ENCODE results near the gene ALDH1A1.
"Not testable (repeated sequence)": the region's sequence is repeated elsewhere in the genome, so short reads cannot be mapped to it uniquely, and the experiment has no call there.

ALDH1A1 gene

DNA sequence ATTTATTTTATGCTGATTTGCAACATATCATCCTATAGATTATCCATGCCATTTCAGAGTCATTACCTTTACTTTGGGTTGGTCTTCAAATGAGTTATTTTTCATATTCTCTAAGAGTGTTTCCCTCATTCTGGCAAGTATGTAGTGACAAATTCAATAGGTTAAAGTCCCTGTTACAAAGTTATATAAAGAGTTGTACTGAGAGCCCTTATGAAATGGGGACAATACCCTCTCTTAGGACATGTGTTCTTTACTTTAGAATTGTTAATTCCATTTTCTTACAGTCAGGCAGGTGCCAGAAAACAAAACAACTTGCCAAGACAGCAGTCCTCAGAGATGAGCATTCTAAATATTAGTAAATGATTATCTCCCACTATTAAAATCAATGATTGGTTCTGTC, 6.0 kb downstream of the ALDH1A1 start:
- in situ Hi-C loops (cut with HindIII; ENCODE audit: low sequenced_read_pairs): no loop called here

DNA sequence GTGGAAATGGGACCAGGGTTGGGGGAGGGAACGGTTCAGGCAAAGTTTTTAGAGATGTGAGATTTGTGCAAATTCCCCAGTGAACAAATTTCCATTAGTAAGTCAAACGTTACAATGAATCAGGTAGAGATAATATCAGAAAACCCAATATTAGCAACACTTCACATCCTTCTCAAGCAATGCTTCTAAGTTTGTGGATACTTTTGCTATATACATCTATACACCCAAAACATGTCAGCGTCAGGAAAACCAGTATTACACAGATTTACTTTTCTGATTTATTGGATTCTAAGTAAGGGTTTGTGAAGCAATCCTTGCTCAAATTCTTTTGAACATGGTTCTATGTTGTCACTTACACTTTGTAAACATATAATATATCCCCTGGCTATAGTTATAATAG, 6.5 kb downstream of the ALDH1A1 start:
- in situ Hi-C loops (cut with HindIII; ENCODE audit: low sequenced_read_pairs): no loop called here

DNA sequence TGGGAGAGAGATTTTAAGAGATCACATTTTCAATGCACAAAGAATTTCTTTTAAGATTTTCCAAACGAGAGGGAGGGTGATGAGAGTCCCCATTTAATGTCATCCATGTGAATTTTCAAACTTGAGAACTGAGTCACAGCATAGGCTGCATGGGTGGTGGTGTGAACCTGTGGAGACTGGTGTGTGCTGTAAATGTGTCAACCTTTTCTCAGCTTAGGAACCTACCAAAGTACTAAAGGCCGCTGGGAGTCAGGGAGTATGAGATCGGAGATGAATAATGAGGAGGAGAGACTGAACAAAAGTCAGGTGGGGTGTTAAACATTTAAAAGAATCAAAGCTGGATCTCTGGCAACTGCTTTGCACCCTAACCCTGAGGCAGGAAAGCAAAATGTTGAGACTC, 7.5 kb downstream of the ALDH1A1 start:
- in situ Hi-C loops (cut with HindIII; ENCODE audit: low sequenced_read_pairs): no loop called here

DNA sequence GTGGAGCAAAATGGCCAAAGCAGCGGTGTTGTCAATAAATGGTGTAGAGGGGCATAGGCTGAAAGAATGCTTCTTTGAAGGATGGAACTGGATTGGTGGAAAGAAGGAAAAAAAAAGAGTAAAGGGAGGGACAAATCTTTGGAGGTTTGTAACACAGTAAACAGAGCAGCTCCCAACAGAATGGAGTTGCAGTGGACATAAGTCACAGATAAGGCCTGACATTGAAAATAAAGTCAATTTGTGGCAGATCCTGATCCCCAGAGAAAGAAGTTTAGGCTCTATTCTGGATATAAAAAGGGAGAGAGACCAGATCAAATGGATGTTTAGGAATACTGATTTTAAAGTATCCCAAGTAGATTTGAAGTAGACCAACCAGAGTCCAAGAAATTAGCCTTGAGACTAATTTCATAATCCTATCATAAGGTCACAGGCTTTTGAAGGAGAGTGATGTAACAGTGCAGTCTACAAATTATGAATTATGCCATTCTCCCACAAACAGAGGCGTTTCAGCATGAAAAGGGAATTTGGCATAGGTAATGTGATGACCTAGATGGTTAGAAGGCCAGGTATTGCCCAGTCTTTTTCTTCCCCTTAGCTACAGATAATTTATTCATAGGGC, 8.9 kb downstream of the ALDH1A1 start:
- in situ Hi-C loops (cut with HindIII; ENCODE audit: low sequenced_read_pairs): no loop called here

DNA sequence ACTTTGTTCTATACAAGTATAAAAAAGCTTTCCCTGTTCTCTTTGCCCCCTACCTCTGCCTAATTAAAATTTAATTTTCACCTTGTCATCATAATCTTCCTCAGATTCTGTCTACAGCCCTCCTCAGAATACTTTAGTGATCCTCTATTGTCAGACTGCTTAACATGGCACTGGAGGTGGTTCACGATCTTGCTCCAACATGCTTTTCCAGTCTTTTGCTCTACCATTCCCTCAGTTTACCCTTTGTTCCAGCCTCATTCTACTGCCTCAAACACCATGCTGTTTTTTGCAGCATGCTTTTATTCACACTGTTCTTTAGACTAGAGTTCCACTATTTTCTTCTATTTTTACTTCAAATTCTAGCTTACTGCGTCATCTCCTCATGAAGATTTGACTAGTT, 10.4 kb downstream of the ALDH1A1 start:
- in situ Hi-C loops (cut with HindIII; ENCODE audit: low sequenced_read_pairs): no loop called here

DNA sequence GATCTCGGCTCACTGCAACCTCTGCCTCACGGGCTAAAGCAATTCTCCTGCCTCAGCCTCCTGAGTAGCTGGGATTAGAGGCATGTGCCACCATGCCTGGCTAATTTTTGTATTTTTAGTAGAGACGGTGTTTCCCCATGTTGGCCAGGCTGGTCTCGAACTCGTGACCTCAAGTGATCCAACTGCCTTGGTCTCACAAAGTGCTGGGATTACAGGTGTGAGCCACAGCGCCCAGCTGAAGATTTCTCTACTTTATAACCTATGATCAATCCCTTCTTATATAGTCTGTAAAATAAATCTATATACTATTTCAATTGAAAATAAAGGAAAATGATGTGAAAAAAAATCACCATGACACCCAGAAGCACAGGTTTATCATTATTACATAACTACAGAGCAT, 13.3 kb downstream of the ALDH1A1 start:
- in situ Hi-C loops (cut with HindIII; ENCODE audit: low sequenced_read_pairs): not testable (repeated sequence)

DNA sequence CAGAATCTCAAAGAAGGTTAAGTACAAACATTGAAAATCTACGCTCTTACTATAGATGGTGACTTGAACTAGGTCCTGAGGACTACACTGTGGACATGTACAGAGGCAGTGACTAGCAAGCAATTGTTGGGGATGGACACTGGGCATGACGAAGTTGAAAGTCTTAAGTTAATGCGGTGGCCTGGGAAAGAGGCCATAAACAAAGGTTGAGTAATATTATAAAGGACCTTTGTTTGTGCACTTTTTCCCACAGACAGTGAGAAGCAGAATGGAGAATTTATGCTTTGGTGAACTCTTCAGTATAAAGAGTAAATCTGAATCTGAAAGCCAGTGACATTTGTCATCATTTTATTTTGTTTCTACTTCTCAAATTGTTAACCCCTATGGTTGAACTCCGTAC, 15.3 kb downstream of the ALDH1A1 start:
- in situ Hi-C loops (cut with HindIII; ENCODE audit: low sequenced_read_pairs): no loop called here

DNA sequence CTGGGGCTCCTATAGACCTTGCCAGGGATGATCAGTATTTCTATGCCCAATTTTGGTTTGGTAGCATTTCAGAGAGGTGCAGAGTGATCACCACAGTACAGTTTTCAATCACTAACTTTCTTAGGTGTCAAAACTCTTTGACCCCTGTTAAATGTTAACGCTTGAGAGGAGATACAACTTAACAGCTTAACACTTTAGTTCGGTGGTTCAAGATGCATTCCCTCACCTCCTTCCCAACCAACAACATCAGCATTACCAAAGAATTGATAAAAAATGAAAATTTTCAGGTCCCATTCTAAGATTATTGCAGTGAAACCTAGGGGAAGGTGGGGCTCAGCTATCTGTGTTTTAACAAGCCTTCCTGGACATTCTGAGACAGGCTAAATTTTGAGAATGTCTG, 16.2 kb downstream of the ALDH1A1 start:
- in situ Hi-C loops (cut with HindIII; ENCODE audit: low sequenced_read_pairs): no loop called here

DNA sequence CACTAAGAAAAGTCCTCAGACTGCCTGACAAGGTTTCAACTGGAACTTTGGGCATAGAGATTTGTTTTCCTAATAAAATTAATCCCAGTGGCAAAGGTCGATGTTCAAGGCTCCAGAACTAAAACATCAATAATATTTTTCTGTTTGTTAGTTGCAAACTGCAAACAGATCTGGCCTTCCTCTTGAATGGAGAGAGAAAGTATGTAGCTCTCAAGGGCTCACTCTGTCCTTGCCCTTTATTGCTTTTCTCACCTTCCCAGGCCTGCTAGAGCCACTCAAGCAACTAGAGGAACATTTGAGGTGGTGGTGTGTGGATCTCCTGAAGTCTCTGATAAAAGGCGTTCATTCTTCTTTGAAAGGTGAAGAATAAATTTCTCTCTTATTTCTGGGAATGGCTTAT, 16.6 kb downstream of the ALDH1A1 start:
- in situ Hi-C loops (cut with HindIII; ENCODE audit: low sequenced_read_pairs): no loop called here

DNA sequence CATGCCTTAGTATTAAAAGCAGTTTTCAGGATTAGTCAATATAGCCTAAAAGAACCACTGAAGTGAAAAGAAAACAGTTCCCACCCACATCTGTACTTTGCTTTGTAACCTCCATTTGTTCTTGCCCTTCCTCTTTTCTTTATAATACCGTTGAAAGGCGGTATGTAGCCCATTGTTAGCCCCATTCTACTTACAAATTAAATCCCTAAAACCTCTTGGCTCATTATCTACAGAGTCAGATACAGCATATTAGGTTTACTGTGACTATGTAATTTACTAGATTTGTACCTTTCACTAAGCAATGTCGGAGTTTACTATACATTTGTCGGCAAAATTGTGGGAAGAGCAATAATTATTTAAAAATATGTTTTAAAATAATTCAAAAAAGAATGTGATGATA, 17.3 kb downstream of the ALDH1A1 start:
- in situ Hi-C loops (cut with HindIII; ENCODE audit: low sequenced_read_pairs): no loop called here

DNA sequence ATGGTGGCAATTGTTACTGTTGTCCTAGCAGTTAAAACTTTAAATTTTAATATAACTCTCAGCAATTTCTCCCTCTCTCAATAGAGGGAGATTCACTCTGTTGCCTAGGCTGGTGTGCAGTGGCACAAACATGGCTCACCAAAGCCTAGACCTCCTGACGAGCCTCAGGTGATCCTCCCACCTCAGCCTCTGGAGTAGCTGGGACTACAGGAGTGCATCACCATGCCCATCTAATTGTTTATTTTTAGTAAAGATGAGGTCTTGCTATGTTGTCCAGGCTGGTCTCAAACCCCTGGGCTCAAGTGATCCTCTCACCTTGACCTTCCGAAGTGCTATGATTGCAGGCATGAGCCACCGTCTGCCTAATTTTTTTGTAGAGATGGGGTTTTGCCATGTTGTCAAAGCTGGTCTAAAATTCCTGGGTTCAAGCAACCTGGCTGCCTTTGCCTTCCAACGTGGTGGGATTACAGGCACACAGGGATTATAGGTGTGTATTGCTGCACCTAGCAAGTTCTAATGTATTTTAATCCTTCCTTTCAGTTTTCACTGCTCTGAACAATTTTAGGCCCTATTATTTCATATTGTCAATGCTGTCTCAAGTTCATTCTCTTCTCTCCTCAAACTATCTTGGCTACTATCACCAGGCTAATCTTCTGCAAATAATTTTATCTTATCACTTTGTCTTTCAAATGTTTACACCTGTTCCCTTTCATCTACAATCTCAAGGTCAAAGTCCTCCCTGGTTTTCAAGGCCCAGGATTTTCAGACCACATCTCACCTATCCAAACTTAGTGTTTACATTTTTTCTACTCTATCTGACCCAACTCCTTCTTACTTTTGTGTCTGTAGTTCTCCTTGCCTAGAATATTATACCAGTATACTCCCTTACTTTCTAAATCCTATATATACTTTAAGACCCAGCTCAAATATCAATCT, 18.9 kb downstream of the ALDH1A1 start:
- in situ Hi-C loops (cut with HindIII; ENCODE audit: low sequenced_read_pairs): no loop called here

DNA sequence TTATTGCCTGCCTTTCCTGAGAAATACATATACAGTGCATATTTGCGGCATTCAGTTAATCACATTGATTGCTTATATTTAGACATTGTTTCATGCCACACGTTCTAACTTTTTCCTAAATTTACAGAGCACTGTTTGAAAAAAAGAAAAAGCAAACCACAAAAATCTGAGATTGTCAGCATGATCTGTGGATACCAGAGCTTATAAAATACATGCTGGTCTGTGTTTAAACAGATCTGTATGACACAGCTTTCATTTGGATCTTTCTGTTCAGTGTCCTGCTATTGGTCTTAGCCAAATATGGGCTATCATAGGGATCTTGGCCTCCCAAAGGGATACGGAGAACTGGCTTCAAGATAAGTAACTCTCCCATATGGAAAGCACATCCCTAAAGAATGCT, 20.2 kb downstream of the ALDH1A1 start:
- in situ Hi-C loops (cut with HindIII; ENCODE audit: low sequenced_read_pairs): no loop called here

DNA sequence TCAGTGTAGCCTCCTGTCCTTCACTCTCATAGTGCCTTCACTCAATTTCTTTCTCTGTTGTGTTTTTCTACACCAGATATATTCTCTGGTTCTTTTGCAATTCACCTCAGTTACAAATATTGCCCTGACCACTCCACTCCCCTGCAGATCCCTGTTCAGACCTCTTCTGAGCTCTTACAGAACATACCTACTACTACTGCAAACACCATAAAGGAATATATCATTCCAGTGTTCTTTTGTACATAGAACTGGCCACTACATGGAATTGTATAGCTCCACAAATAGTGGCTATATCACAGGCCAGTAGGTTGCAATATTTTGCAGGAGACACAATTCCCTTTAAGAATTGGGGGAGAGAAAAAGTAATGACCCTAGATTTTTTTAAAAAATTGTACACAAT, 21.0 kb downstream of the ALDH1A1 start:
- in situ Hi-C loops (cut with HindIII; ENCODE audit: low sequenced_read_pairs): no loop called here

DNA sequence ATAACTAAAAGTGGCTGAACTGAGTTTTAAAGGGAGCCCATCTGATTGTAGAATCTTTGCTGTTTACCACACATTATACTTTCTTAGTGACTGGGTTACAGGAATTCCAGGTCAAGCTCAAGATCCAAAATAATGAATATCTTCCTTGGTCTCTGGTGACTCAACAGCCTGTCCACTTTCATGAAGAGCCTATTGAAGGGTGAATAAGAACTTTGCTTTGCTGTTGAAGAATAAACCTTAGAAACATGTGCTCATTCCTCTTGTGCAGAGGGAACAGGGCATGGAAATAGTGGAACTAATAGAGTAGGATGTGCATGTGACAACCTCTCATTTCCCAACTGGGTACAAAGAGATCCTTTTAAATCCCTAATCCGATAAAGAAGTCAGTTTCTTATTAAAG, 21.4 kb downstream of the ALDH1A1 start:
- in situ Hi-C loops (cut with HindIII; ENCODE audit: low sequenced_read_pairs): no loop called here

DNA sequence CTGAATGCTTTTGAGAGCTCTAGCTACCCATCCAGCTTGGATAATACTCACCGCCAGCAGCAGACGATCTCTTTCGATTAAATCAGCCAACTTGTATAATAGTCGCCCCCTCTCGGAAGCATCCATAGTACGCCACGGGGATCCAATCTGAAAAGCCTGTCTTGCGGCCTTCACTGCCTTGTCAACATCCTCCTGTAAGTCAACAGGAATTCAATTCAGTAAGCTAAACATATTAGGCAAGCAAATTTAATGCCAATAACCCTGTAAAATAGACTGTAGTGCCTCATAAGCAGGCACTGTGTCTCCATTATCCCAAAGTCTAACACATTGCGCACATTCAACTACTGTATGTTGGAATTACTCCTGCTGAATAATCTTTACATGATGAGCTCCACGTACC, 22.0 kb downstream of the ALDH1A1 start:
- in situ Hi-C loops (cut with HindIII; ENCODE audit: low sequenced_read_pairs): no loop called here

DNA sequence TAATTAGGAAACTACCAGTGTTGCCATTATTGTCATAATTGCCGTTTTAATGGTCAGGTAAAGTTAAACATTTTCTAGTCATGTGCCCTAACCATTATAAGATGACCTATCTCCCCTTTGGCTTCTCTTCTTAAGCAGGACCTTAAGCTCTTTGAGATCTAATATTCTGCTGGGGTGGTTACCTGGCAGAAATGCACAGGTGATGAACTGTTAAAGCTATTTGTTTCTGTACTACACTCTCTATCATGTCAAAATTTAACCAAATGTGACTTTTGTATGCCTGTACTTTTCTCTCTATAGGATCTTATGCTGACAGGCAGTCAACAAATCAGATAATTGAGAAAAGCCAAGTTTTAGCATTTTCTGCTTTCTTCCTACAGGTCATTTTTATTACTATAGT, 23.3 kb downstream of the ALDH1A1 start:
- in situ Hi-C loops (cut with HindIII; ENCODE audit: low sequenced_read_pairs): no loop called here

DNA sequence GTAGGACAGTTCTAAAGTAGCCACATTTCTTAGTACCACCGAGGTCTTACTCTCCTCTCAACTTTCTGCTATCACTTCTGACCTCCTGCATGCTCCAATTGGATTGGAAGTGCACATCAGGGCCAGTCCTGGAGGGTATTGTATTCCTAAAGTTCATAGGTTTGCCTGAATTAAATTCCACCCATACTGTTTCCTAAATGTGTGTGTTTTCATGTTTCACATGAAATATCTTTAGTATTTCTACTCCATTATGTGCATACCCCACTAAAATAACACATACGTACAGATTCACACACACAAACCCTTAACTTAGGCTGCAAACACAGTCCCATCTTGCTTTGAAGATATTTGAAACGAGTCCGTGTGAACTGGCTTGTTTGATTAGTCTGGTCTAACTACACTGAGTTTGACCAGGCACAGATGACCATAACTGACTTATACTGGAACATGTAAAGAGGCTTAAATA, 24.8 kb downstream of the ALDH1A1 start:
- in situ Hi-C loops (cut with HindIII; ENCODE audit: low sequenced_read_pairs): no loop called here

DNA sequence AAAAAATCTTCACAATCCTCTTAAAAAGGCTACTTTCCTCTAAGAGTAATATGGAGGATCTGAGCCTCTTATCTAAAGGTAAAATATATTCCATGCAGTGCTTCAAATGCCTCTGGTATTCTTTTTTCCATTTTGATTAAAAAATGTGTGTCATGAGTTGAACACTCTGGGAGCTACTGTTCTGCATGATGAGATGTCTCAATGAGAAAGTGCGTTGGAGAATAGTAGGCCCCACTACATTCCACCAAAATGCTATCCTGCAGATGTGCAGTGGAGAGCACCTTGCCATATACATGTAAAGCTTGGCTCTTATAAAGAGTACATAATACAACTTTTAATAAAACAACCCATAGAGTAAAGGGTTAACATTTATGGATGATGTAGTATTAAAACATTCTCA, 26.3 kb downstream of the ALDH1A1 start:
- in situ Hi-C loops (cut with HindIII; ENCODE audit: low sequenced_read_pairs): no loop called here

DNA sequence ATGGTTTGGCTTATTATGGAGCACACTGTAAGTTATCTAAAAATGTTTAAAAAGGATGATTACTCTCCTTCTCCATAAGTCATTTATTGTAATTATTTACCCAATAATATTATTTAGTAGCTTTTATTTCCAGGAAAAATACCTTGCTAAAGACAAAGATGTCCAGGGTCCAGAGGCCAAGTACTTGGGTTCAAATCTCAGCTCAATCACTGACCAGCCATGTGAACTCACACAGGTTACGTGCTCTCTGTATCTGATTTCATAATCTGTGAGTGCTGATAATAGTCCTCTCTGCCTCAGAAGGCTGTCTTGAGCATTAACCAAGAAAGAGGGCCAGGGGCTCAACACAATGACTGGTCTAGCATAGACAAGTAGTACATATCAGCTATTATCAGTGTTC, 27.0 kb downstream of the ALDH1A1 start:
- in situ Hi-C loops (cut with HindIII; ENCODE audit: low sequenced_read_pairs): no loop called here

DNA sequence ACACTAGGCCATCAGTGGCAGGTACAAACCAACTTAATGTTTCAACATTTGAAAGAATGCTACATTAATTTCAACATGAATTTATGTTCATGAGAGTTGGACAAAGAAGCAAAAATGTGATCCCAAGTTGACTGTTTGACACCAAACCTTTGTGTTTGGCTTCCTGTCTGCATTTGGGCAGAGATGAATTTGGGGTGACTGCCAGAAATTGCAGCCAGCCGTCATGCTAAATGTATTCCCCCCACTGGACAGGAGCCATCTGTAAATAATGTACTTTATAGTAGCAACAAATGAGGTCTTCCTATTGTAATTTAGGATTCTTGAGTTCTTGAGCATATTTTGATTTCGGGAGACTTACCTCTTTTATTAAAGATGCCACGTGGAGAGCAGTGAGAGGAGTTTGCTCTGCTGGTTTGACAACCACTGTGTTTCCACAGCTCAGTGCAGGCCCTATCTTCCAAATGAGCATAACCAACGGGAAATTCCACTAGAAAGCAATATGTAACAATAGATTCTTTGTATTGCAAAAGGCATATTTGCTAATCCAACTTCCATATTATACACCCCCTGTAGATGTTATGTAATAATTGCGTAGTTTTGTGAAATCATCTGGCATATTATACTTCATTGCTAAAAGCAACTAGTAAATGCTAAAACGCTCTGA, 27.6 kb downstream of the ALDH1A1 start:
- in situ Hi-C loops (cut with HindIII; ENCODE audit: low sequenced_read_pairs): no loop called here

DNA sequence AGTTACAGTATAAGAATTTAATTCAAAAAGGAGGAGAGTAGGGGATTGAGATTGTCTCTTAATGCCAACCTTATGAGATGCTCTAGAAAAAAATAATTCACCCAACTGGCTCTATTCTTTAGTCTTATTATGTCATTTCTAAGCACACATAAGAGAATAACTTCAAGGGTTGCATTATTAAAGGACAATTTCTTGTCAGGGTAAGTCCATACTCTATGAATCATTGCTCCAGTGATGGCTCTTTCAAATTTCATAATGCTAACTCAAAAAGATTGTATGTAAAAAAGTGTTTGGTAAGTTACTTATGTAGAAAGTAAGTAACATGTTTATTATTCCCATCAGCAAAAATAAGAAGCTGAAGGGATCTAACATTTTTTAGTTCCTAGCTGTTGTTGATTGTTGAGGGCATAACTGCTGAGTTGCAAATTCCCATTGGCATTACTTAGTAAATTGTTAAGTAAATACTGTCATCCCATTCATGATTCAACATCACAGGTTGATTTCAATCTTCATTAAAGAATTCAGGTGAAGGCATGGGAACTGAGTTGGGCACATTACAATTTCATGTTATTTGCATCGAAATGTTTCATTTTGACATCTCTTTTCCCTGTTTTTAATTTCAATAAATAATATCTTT, 28.6 kb downstream of the ALDH1A1 start:
- in situ Hi-C loops (cut with HindIII; ENCODE audit: low sequenced_read_pairs): no loop called here

Data from DLD1 (cell line).